Panc1 (cell line): ENCODE measurements around the gene ACTRT2. TPM values are rescaled to one million over a fixed set of nuclear protein-coding genes. Genes with fewer than 3 reads are reported as not detected.

Experiments used
- ATAC-seq: fragments of 200-7000 bp; cut with Tn5 transposase; 2 replicates; pipeline ENCODE4 v1.9.1; 2020; ENCODE audit warnings: mild to moderate bottlenecking, moderate library complexity
- BruUV-seq: library from RNA; stranded (reverse); fragments of 400-500 nt; replicated peaks from 2 replicates; lab custom pipeline; 2021; lab: Mats Ljungman, UMichigan
- CTCF ChIA-PET: fragments of 300-600 bp; sonication (Branson Sonifier 250); formaldehyde crosslinking; loops from one replicate; lab custom pipeline; 2022; ENCODE audit warnings: antibody characterized with exemption; lab: Charles Lee
- POLR2A ChIA-PET: fragments of 300-600 bp; sonication (Branson Sonifier 250); formaldehyde crosslinking; loops from one replicate; lab custom pipeline; 2022; ENCODE audit warnings: antibody characterized with exemption; lab: Charles Lee
- DNase-seq: peaks from one replicate; pipeline ENCODE4 v3.0.0-alpha.2; 2010; ENCODE audit warnings: low read depth, low spot score
- H3K27ac ChIP-seq: 2 replicates; pipeline ENCODE4 v1.5.1; 2011; ENCODE audit warnings: mild to moderate bottlenecking, low read length, inconsistent platforms
- H3K27me3 ChIP-seq: fragments of 200-500 bp; sonication (Bioruptor generic); 2 replicates; pipeline ENCODE4 v1.6.0; 2014; ENCODE audit warnings: low read length, inconsistent platforms; ENCODE audit not compliant: control insufficient read depth, insufficient read depth
- H3K36me3 ChIP-seq: fragments of 200-500 bp; sonication (Bioruptor generic); 2 replicates; pipeline ENCODE4 v1.5.1; 2014; ENCODE audit warnings: inconsistent platforms, mild to moderate bottlenecking, low read length, moderate library complexity; ENCODE audit not compliant: control insufficient read depth, insufficient read depth
- H3K4me1 ChIP-seq: 2 replicates; pipeline ENCODE4 v1.5.1; 2011; ENCODE audit warnings: inconsistent platforms, mild to moderate bottlenecking, low read length, moderate library complexity; ENCODE audit not compliant: control insufficient read depth, insufficient read depth
- H3K4me3 ChIP-seq, 2 experiments: 2 replicates each; pipeline ENCODE4 v1.5.1; 2011 to 2012; ENCODE audit warnings: low read depth in 2 of 2, low read length in 2 of 2, mild to moderate bottlenecking in 2 of 2, inconsistent platforms in 1 of 2, moderate library complexity in 1 of 2
- H3K9me3 ChIP-seq: fragments of 200-500 bp; sonication (Bioruptor generic); 2 replicates; pipeline ENCODE4 v1.5.1; 2014; ENCODE audit warnings: low read depth, mild to moderate bottlenecking, inconsistent platforms, low read length, moderate library complexity; ENCODE audit not compliant: control insufficient read depth, insufficient read depth
- CTCF ChIP-seq: fragments of 450-650 bp; IDR thresholded peaks from 2 replicates; pipeline ENCODE4 v1.5.1; 2017; ENCODE audit warnings: mild to moderate bottlenecking
- POLR2AphosphoS5 ChIP-seq: IDR thresholded peaks from 2 replicates; pipeline ENCODE4 v1.6.1; 2012; ENCODE audit warnings: mild to moderate bottlenecking, low read depth, low read length, moderate library complexity
- REST ChIP-seq, 2 experiments: IDR thresholded peaks; 2 replicates each; pipeline ENCODE4 v1.6.1; 2011 to 2012; ENCODE audit warnings: low read depth in 2 of 2, control low read depth in 1 of 2, low read length in 1 of 2, mild to moderate bottlenecking in 1 of 2, moderate library complexity in 1 of 2; ENCODE audit not compliant: insufficient read depth in 1 of 2
- SIN3A ChIP-seq: IDR thresholded peaks from 2 replicates; pipeline ENCODE4 v1.6.1; 2012; ENCODE audit warnings: low read depth, mild to moderate bottlenecking, low read length, moderate library complexity, borderline replicate concordance; ENCODE audit not compliant: insufficient read depth
- TCF7L2 ChIP-seq: IDR thresholded peaks from 2 replicates; pipeline ENCODE4 v1.6.1; 2011; ENCODE audit warnings: mild to moderate bottlenecking, low read depth, low read length, inconsistent platforms
- in situ Hi-C: cut with HindIII; loops from 2 replicates; pipeline ENCODE4 v1.10.0; 2016; ENCODE audit warnings: low sequenced_read_pairs, low pct_unique_long_range_greater_than_20kb
- intact Hi-C: fragments of 100-400 bp; cut with micrococcal nuclease; formaldehyde crosslinking; loops from one replicate; pipeline ENCODE4 v1.10.0; 2022; ENCODE audit not compliant: unreplicated experiment
- total RNA-seq: library from RNA; stranded (reverse); gene quantifications from one replicate; pipeline ENCODE4 v1.2.1, GENCODE V29; 2021; ENCODE audit not compliant: unreplicated experiment

The ACTRT2 gene
- total RNA-seq, 1 experiment from 2014 or later = not detected

- CTCF ChIA-PET = no interaction called here
Observed at GRCh38 chr1:3009021-3009420, 12.2 kb upstream of the ACTRT2 start.

GRCh38 chr1:3009556-3009955, 11.7 kb upstream of the ACTRT2 start:
- H3K4me1 ChIP-seq = no peaks in the 10 kb centered on the region
- no peaks in the 10 kb centered on the region for H3K36me3 ChIP-seq
- H3K9me3 ChIP-seq = peaks cover 5% of the 10 kb centered on the region; the same call in 1 of the 2 replicates
- CTCF ChIA-PET = no interaction called here
- peaks cover 2% of the 10 kb centered on the region; the same call in 1 of the 2 replicates for H3K27me3 ChIP-seq
- TF ChIP-seq REST (IDR thresholded peaks at IDR 0.05; ENCODE audit: insufficient read depth in 1 of 2, low read depth in 2 of 2, low read length in 1 of 2) (no peak), CTCF (no peak), TCF7L2 (no peak)
- ATAC-seq (no peak), DNase-seq (no peak)
- H3K27ac ChIP-seq = no peak overlapping the region
- in situ Hi-C loops = no loop called here
- POLR2A ChIA-PET = no interaction called here
- no TSS peak for BruUV-seq
- intact Hi-C loops = no loop called here
- H3K4me3 ChIP-seq = no peak overlapping the region

More at GRCh38 chr1:3009021-3009420, 12.2 kb upstream of the ACTRT2 start:
- no peaks in the 10 kb centered on the region for H3K4me1 ChIP-seq
- no peaks in the 10 kb centered on the region for H3K36me3 ChIP-seq
- BruUV-seq = no TSS peak
- in situ Hi-C loops = no loop called here
- TF ChIP-seq CTCF (no peak), REST (IDR thresholded peaks at IDR 0.05; ENCODE audit: insufficient read depth in 1 of 2, low read depth in 2 of 2, low read length in 1 of 2) (no peak), POLR2AphosphoS5 (no peak), SIN3A (no peak), TCF7L2 (no peak)
- H3K4me3 ChIP-seq = no peak overlapping the region
- ATAC-seq (no peak), DNase-seq (no peak)
- H3K27me3 ChIP-seq = peaks cover 4% of the 10 kb centered on the region; the same call in 1 of the 2 replicates
- POLR2A ChIA-PET = no interaction called here
- no peak overlapping the region for H3K27ac ChIP-seq
- intact Hi-C loops = no loop called here
- peaks cover 5% of the 10 kb centered on the region; the same call in 1 of the 2 replicates for H3K9me3 ChIP-seq
